Vagina (tissue), 2 donors: Measurements from ENCODE around the gene S100Z. TPM values are rescaled to one million over a fixed set of nuclear protein-coding genes. Genes with fewer than 3 reads are reported as not detected.
"Not testable (repeated sequence)": the region's sequence is repeated elsewhere in the genome, so short reads cannot be mapped to it uniquely, and the experiment has no call there.

Experiments used
- DNase-seq, 2 donors: peaks; one replicate each; pipeline ENCODE4 v3.0.0-alpha.2; 2017; ENCODE audit errors: extremely low spot score in 2 of 2
- H3K27ac ChIP-seq: fragments of 200-600 bp; sonication (generic); one replicate; pipeline ENCODE4 v1.5.1; 2019
- H3K27me3 ChIP-seq: fragments of 200-600 bp; sonication (generic); one replicate; pipeline ENCODE4 v1.5.1; 2019
- H3K36me3 ChIP-seq, 2 donors: fragments of 200-600 bp; sonication (generic); one replicate each; pipeline ENCODE4 v1.5.1; 2017 to 2019
- H3K4me1 ChIP-seq: fragments of 200-600 bp; sonication (generic); one replicate; pipeline ENCODE4 v1.5.1; 2019
- H3K4me3 ChIP-seq, 2 donors: fragments of 200-600 bp; sonication (generic); 1 replicate in 1 of 2; 2 replicates in 1 of 2; pipeline ENCODE4 v1.5.1; 2016 to 2019
- H3K9me3 ChIP-seq: fragments of 200-600 bp; sonication (generic); one replicate; pipeline ENCODE4 v1.5.1; 2019
- POLR2A ChIP-seq, 2 donors: fragments of 450-650 bp; IDR thresholded peaks; one replicate each; pipeline ENCODE4 v1.6.1; 2017; ENCODE audit warnings: antibody characterized with exemption in 2 of 2, mild to moderate bottlenecking in 2 of 2, moderate library complexity in 2 of 2
- POLR2AphosphoS5 ChIP-seq, 2 donors: sonication (generic); formaldehyde crosslinking; IDR thresholded peaks; one replicate each; pipeline ENCODE4 v1.9.0; 2017; ENCODE audit warnings: antibody characterized with exemption in 2 of 2, mild to moderate bottlenecking in 2 of 2, low read depth in 1 of 2; ENCODE audit not compliant: insufficient read depth in 1 of 2
- intact Hi-C: fragments of 100-400 bp; cut with DNase I; formaldehyde crosslinking; loops from one replicate; pipeline ENCODE4 v1.15.1; 2023
- total RNA-seq: library from RNA; depleted of rRNA; stranded (reverse); fragments of >200 nt; gene quantifications from one replicate; pipeline ENCODE4 v1.2.3, GENCODE V29; 2016
- TF ChIP-seq, protein P1 (sequence below), 3 experiments: fragments of 450-650 bp in 2 of 3; fragments of 200-600 bp in 1 of 3; sonication (generic) in 1 of 3; IDR thresholded peaks; one replicate each; pipeline ENCODE4 v1.5.1; 2017 to 2019; ENCODE audit warnings: antibody characterized with exemption in 3 of 3, mild to moderate bottlenecking in 2 of 3, moderate library complexity in 2 of 3

S100Z gene
- total RNA-seq, 1 donor from 2014 or later = not detected

DNA sequence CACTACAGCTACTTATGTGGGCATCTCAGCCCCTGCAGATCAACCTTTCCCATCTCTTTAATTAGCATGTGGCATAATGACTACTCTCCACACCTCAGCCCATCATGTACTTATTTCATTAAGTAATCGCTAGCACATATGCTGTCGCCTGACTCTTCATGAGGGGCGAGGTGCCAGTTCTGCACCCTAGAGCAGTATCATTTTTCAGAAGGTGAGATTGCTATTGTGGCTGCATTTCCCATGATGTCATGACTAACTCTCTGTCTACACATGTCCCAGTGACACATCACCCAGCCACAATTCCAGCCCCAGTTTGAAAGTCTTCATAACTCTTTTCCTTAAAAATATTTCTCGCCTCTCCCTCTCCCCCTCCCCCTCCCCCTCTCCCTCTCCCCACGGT is 38.6 kb upstream of the S100Z start:
- Histone ChIP-seq H3K36me3 (no peaks in the 10 kb centered on the region), H3K4me3 (no peak overlapping the region), H3K9me3 (no peaks in the 10 kb centered on the region), H3K27me3 (no peaks in the 10 kb centered on the region), H3K27ac (no peak overlapping the region), H3K4me1 (peaks cover 5% of the 10 kb centered on the region)
- intact Hi-C loops = no loop called here
- no peak for DNase-seq
- TF ChIP-seq, protein P1, sequence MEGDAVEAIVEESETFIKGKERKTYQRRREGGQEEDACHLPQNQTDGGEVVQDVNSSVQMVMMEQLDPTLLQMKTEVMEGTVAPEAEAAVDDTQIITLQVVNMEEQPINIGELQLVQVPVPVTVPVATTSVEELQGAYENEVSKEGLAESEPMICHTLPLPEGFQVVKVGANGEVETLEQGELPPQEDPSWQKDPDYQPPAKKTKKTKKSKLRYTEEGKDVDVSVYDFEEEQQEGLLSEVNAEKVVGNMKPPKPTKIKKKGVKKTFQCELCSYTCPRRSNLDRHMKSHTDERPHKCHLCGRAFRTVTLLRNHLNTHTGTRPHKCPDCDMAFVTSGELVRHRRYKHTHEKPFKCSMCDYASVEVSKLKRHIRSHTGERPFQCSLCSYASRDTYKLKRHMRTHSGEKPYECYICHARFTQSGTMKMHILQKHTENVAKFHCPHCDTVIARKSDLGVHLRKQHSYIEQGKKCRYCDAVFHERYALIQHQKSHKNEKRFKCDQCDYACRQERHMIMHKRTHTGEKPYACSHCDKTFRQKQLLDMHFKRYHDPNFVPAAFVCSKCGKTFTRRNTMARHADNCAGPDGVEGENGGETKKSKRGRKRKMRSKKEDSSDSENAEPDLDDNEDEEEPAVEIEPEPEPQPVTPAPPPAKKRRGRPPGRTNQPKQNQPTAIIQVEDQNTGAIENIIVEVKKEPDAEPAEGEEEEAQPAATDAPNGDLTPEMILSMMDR (IDR thresholded peaks at IDR 0.05) = no peak
- no peak for TF ChIP-seq POLR2AphosphoS5 (IDR thresholded peaks at IDR 0.05; ENCODE audit: insufficient read depth in 1 of 2, low read depth in 1 of 2)
- TF ChIP-seq POLR2A (IDR thresholded peaks at IDR 0.05) = no peak

DNA sequence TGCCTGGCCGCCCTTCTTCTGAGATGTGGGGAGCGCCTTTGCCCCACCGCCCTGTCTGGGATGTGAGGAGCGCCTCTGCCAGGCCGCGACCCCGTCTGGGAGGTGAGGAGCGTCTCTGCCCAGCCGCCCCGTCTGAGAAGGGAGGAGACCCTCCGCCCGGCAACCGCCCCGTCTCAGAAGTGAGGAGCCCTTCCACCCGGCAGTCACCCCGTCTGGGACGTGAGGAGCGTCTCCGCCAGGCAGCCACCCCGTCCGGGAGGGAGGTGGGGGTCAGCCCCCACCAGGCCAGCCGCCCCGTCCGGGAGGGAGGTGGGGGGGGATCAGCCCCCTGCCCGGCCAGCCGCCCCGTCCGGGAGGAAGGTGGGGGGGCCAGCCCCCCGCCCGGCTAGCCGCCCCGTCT is 37.6 kb upstream of the S100Z start:
- intact Hi-C loops, H3K4me1 ChIP-seq, H3K9me3 ChIP-seq, H3K4me3 ChIP-seq, H3K36me3 ChIP-seq, H3K27ac ChIP-seq, DNase-seq, H3K27me3 ChIP-seq: not testable (repeated sequence)

GRCh38 chr5:76813982-76814562 is 35.7 kb upstream of the S100Z start:
- Histone ChIP-seq H3K4me3 (no peak overlapping the region), H3K36me3 (no peaks in the 10 kb centered on the region), H3K9me3 (no peaks in the 10 kb centered on the region), H3K4me1 (peaks cover 8% of the 10 kb centered on the region), H3K27ac (no peak overlapping the region), H3K27me3 (no peaks in the 10 kb centered on the region)
- no peak for DNase-seq
- TF ChIP-seq POLR2A (IDR thresholded peaks at IDR 0.05) (no peak), POLR2AphosphoS5 (IDR thresholded peaks at IDR 0.05; ENCODE audit: insufficient read depth in 1 of 2, low read depth in 1 of 2) (no peak)
- TF ChIP-seq, protein P1 (IDR thresholded peaks at IDR 0.05) = no peak
- intact Hi-C loops = no loop called here

GRCh38 chr5:76816110-76816831 is 33.5 kb upstream of the S100Z start:
- Histone ChIP-seq H3K27ac (no peak overlapping the region), H3K36me3 (no peaks in the 10 kb centered on the region), H3K4me1 (peaks cover 18% of the 10 kb centered on the region), H3K9me3 (no peaks in the 10 kb centered on the region), H3K27me3 (no peaks in the 10 kb centered on the region), H3K4me3 (no peak overlapping the region)
- no peak for DNase-seq
- intact Hi-C loops = no loop called here
- TF ChIP-seq POLR2AphosphoS5 (IDR thresholded peaks at IDR 0.05; ENCODE audit: insufficient read depth in 1 of 2, low read depth in 1 of 2) (no peak), POLR2A (IDR thresholded peaks at IDR 0.05) (no peak)
- TF ChIP-seq, protein P1 (IDR thresholded peaks at IDR 0.05) = no peak

DNA sequence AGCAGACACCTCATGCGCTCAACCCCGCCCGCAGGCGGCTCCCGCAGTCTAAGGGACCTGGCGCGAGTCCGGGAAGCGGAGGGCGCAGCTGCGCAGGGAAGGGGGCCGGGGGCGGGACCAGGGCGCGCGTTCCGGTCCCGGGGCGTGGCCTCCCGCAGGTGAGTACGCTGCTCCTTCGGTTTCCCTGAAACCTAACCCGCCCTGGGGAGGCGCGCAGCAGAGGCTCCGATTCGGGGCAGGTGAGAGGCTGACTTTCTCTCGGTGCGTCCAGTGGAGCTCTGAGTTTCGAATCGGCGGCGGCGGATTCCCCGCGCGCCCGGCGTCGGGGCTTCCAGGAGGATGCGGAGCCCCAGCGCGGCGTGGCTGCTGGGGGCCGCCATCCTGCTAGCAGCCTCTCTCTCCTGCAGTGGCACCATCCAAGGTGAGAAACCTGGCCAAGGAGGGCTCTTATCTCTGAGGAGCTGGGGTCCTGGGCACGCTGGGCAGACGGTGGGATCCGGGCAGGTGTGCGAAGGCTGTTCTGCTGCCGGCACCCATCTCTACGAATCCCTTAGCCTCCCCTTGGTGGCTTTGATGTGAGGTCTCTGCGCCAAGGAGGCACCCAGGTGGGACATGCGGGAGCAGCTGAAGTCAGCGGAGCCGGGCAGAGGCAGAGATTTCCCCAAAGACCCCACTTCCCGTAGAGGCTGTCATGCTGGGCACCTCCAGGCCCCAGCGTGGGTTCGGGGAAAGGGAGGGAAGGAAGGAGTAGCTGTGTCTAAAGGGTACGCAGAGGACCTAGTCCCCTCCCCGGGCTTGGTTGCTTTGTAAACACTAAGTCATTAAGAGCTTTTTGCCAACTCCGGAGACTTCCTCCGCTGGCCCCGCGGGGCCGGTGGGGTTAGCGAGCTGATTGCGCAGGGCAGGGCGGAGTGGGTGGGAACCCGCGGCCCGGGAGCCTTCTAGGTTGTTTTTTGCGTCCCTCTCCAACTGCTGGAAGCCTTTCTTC is 30.7 kb upstream of the S100Z start, which contains the start of gene F2RL1:
F2RL1 (plus strand) TSS at position 187 of the 988 bp plus-strand sequence; CDS start at position 340, 153 bp downstream.
- Histone ChIP-seq H3K9me3 (no peaks in the 10 kb centered on the region), H3K36me3 (no peaks in the 10 kb centered on the region), H3K27me3 (no peaks in the 10 kb centered on the region), H3K4me3 (peak within 1 kb of the TSS; percentile 36 to 56), H3K4me1 (peaks cover 18% of the 10 kb centered on the region), H3K27ac (peak within 1 kb of the TSS; percentile 28)
- TF ChIP-seq POLR2AphosphoS5 (IDR thresholded peaks at IDR 0.05; ENCODE audit: insufficient read depth in 1 of 2, low read depth in 1 of 2) (peak in 1 of 2 donors; percentile 67), POLR2A (IDR thresholded peaks at IDR 0.05) (no peak)
- intact Hi-C loops = no loop called here
- no peak for DNase-seq
